Activated T-cell treated with anti-CD3 and anti-CD28 coated beads for 4 hours (primary cell): ENCODE results near the gene VWA5A.
"Not testable (repeated sequence)": the region's sequence is repeated elsewhere in the genome, so short reads cannot be mapped to it uniquely, and the experiment has no call there.

Source experiments
- DNase-seq: peaks from one replicate; pipeline ENCODE4 v3.0.0-alpha.2; 2020

The VWA5A gene

DNA sequence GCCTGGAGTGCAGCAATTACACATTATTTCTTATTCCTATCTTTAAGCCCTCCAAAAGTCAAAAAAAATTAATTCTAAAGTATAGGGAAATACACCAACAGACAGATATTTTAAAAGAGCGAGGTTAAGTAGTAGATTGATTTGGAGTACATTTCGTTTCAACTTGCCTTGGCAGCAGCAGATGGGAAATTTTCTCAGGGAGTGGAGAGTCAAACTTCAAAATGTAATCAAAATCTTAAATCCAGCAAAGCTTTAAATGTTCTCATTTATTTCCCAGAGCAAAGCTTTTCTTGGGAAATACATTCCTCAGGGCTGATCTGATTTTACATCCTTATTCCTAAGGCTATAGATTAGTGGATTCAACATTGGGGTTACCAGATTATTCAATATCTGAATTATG is 21.9 kb upstream of the VWA5A start:
- DNase-seq, result no peak

DNA sequence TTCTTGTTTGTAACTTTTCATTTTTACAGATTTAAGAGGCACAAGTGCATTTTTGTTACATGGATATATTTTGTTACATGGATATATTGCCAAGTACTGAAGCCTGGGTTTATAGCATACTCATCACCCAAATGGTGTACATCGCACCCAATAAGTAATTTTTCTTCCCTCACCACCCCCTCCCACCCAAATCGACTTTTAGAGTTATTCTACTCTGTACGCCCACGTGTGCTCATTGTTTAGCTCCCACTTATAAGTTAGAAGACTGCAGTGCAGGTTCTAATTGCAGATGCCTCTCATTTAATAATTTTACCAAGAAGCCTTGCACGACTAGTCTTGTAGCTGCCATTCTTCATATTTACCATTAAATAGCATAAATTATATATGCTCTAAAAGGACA is 20.5 kb upstream of the VWA5A start:
- no peak for DNase-seq

DNA sequence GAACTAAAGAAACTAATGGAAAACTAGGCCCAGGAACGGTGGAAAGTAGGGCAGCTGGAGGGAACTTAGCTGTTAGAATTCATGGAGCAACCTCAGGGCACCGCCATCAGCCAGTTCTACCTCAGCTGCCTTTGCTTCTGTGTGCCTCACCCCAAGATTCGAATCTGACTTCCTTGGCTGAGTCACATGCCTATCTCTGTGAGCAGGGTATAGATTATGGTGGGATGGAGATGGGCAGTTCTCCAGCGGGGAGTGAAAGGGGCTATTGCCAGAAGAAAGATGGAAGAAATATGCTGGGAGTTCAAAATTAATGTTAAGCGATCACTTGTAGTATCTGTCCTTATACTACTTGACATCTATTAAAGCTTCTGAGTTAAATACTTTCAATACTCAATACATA is 18.9 kb upstream of the VWA5A start:
- no peak for DNase-seq

DNA sequence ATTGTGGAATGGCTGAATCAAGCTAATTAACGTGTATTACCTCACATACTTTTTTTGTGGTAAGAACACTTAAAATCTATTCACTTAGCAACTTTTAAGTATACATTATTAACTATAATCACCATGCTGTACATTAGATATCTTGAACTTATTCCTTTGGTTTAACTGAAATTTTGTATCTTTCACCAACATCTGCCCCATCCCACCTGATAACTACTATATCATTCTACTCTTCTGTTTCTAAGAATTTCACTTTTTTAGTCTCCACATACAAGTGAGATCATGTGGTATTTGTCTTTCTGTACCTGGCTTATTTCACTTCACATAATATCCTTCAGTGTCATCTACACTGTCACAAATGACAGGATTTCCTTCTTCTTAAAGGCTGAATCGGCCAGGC is 17.1 kb upstream of the VWA5A start:
- DNase-seq, result no peak

DNA sequence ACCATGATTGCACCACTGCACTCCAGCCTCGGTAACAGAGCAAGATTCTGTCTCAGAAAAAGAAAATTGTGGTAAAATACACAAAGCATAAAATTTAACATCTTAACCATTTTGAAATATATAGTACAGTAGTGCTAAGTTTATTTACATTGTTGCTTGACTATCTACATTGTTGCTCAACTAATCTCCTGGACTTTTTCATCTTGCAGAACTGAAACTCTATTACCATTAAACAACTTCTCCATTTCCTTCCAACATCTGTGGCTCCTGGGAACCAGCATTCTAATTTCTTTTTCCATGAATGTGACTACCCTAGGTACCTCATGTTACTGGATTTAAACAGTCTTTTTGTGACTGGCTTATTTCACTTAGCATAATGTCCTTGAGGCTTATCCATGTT is 13.5 kb upstream of the VWA5A start:
- no peak for DNase-seq

DNA sequence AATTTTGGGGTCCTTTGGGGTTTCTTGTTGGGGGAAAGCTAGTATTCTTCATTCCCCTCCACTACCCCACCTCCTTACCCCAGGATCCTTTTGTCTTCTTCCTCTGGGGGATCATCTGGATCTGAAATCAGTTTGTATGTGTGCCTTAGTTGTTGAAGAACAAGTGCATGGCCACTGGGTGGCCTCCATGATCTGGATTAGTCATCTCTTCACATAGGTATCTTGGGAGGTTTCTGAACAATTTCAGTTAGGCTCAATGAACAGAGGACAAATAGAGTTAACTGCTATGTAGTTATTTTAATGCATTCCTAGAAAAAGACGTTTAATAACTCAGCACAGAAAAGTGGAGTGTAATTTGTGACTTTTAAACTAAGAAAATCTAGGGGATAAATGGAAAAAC is 7.1 kb upstream of the VWA5A start:
- DNase-seq, result no peak

DNA sequence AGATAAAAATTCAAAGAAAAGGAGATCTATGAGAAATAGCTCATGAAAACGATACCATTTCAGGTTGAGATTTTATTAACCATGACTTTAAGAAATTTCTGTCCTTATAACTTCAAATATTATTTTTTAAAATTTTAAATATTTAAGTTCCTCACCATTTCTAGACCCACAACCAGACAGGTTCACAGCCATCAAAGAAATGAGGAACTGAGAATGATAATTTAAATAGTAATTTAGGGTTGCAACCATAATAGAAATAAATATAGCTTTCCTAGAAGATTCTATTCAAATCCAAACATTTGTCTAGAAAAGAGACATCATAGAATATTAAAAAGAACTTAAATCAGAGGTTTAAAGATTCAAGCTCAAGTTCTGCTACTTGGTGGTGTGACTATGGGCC is 5.9 kb upstream of the VWA5A start:
- DNase-seq, result no peak

DNA sequence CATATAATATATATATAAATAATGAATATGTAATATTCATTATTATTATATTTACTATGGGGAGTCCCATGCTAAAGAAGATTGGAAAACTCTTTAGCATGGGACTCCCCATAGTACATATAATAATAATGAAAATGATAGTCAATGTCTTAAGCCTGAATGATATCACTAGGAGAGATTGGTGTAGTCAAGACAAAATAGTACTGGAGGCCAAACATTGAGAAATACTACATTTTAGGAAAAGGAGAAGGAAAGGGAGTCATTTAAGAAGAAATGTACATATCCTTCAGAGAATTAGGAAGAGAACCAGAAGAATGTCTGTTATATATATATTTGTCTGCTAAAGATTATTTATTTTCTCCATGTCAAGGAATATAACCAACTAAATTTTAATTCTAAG is 5.0 kb upstream of the VWA5A start:
- DNase-seq, result no peak

DNA sequence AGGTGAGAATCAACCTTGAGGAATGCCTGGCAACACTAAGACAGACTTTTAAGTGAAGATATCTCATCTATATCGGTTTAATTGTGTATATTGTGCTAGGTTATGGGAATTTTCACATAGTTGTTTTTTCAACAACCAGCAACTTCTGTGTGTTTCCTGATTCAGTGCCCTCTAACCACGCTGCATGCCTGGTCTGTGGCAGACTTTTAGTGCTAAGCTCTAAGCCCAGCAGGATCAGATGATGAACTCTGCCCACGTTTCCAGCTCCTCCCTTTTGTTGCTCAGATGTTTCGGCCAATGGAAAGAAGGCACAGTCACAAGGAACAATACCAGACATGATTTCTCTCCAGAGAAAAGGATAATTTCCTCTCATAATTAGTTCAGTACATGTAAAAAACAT is 1.4 kb upstream of the VWA5A start:
- no peak for DNase-seq

DNA sequence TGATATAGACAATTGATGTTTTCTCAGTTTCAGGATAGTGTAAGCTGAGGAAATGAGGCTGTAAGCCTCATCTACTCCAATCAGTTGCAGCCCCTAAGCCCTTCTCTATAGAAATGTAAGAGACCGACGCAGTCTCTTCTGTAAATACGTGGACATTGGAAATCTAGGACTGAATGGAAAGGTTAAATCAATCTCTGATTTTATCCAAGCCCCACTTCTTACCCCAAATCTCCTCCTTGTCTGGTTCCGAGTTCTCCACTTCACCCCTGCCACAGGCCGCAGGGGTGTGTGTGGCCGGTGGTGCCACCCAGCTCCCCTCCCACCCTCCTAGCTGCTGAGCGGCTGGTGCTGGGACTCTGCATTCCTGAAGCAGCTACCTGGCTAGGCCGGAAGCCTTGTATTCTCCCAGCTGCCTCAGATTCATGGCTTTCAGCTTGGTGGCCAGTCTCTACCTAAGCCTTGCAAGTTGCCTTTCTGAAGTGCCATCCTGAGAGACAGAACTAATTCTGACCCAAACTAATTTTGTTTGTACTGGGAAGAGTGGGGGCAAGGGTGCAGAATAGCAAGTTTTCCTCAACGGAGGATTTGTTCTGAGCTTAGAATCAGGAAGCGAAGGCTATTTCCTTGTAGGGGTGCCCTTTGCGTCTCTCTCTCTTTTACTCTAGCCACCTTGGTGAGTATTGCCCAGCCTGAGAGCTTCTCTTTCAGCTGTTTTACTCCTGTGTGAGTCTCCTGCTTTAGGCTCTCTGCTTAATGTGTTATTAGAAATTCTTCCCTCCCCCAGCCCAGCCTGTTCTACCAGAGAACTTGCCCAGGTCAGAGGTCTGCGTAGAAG is 749 bp downstream of the VWA5A start:
- no peak for DNase-seq

DNA sequence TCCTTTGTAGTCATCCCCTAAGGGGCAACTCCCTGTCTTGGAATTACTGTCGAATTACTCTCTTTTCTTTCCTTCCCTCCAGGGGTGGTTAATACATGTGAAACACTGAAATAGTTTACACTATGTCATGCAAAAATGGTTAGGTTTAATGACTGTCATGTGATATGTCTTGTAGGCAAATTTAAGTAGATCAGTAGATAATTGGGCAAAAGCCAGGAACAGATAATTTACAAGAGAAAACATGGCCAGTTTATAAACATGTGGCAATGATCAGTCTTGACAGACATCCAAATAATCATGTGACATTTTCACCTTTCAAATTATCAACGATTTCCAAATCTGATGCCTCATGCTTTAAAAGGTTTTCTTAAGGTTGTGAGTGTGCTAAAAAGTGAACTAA is 3.9 kb downstream of the VWA5A start:
- no peak for DNase-seq

DNA sequence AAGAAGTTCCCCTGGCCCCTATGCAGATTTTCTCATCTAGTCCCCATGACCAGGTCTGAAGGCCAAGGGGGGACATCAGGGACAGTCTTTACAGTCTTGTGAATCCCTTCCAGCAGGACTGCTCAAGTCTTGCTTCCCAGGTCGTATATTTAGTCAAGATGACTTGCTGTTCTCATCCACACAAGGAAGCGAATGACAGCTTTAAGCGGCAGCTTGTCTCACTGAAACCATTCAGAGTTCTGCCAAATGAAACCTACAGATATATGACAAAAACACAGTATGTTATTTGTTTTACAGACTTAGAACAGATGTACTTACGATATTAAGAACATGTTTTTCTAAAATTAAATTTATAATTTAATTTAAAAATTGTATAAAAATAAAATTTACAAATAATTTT is 5.6 kb downstream of the VWA5A start:
- no peak for DNase-seq

DNA sequence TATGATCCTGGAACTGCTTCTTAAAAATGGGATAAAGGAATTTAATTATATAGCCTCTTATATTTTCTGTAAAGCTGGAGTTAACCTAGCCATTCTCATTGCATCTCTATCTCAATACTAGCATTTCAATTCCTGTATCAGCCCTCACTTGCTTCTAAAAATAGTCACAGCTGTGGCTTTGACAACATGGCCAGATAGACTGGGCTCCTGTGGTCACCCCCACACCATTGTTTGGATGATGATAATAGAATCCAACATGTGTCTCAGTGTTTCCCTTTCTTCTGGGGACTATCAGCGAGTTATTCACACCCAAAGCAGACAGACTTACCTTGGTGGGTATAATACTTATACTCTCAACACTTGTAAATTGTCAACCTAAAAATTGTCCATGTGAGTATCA is 6.9 kb downstream of the VWA5A start:
- DNase-seq, result no peak

DNA sequence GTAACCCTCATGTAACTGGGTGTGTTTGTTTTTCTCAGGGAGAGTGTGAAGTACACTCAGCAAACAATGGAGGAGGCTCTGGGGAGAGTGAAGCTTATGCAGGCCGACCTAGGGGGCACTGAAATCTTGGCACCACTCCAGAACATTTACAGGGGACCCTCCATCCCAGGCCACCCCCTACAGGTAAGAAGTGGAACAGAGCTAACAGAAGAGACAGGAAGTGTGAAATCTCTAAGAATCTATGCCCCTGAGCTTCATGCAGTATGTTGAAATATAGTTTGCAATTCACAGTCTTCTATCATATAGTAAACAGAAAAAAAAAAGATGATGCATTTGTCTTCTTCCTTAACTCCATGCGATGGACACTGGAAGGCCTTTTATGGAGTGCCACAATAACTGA is 8.4 kb downstream of the VWA5A start:
- DNase-seq, result no peak

DNA sequence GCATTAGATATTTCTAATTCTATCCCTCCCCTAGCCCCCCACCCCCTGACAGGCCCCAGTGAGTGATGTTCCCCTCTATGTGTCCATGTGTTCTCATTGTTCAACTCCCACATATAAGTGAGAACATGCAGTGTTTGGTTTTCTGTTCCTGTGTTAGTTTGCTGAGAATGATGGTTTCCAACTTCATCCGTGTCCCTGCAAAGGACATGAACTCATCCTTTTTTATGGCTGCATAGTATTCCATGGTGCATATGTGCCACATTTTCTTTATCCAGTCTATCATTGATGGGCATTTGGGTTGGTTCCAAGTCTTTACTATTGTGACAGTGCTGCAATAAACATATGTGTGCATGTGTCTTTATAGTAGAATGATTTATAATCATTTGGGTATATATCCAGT is 11.9 kb downstream of the VWA5A start:
- not testable (repeated sequence) for DNase-seq

DNA sequence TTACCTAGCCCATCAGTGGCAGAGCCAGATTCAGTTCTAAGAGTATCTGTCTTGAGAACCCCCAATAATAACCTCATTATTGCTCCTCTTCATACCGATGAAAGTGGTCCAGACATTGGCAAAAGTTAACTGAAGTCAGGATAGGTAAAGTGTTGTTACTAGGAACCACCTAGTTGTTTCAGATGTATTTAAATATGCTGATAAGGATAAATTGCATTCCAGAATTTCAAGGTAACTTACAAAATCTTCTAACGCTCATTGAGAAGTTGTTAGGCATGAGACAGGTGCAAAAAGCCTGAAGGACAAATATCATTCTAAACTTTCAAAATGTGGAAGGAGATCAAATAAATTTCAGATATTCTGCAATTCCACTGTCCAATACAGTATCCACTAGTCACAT is 27.8 kb downstream of the VWA5A start:
- no peak for DNase-seq

DNA sequence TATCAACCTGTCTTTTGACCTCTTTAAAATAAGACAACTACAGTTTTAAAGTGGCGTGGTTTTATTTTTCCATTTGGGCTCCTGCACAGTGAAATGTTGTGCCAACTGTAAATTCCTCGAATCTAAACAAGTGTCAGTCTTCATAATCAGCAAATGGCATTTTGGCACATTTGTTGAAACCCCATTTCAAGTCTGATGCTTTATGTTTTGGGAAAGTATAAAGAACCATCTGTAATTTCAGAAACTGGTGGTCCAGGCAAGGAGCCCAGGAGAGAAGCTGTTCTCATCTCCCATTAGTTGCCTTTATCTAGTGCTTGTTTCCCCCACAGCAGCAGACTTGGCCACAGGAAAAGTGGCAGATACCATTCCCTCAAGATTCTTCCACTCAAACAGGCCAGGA is 32.7 kb downstream of the VWA5A start:
- no peak for DNase-seq

DNA sequence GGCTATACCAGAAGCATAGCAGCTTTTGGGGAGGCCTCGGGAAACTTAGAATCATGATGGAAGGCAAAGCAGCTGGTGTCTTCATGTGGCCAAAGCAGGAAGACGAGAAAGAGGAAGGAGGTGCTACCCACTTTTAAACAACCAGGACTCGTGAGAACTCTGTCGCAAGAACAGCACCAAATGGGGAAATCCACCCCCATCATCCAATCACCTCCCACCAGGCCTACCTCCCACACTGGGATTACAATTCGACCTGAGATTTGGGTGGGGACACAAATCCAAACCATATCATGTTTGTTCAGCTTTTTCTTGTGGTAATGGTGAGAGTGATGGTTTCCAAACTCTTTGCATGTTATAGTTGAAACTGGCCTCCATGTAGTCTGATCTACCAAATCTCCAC is 35.4 kb downstream of the VWA5A start:
- no peak for DNase-seq

DNA sequence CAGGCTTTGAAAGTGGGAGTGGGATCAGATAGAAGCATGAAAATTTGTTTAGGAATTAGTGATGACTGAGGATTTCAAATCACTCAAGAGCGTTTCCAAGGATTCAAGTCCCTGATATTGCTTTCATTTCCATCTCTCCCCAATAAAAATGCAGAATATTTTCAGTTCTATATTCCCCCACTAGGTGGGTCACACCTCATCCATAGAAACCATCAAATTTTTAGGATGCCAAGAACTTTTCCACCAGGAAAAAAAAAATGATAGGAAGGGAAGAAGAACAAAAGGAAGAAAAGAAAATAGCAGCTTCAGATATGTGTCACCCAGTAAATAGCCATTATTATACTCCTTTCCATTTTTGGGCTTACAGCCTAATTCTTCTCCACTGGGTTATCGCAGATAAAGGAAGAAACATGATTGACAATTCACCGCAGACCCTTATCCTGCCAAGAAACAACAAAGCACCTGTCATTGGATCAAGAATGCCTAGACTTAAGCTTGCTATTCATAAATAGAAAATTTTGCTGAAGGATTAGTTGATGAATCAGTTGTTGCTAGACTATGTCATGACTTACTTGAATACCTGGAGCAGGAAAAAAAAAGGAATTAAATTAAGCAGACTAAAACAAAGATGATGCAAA is 37.6 kb downstream of the VWA5A start:
- DNase-seq, result no peak

DNA sequence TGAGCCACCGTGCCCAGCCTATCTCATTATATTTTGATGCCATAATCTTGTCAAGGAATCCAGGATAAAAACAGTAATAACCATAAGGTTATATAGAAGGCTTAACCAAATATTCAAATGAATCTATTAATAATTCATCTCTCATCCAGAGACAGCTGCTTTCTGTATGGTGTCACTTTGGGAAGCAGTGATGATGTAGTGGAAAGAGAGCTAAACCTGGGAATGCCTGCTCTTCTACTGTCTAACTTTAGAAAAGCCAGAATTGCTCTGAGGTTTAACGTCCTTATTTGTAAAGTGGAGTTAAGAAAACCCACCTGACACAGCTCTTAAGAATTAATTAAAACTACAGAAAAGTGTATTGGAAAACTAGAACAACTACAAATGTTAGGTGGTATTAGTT is 38.6 kb downstream of the VWA5A start:
- DNase-seq, result no peak

DNA sequence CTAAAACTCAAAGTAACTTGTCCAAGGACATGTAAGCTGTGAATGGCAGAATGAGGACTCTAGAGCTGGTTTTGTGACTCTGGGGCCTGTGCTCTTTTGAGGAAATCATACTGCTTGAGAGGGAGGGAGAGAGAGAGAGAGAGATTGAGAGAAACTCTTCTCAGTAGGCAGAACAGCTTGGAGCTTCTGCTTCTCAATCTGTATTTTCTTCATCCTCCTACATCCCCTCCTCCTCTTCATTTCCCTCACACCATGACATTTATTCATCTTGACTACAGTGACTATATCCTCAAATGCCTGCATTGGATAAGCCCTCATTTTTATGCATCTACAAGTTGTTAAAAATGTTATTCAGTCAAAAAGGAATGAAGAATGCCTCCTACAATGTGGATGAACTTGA is 44.2 kb downstream of the VWA5A start:
- no peak for DNase-seq

DNA sequence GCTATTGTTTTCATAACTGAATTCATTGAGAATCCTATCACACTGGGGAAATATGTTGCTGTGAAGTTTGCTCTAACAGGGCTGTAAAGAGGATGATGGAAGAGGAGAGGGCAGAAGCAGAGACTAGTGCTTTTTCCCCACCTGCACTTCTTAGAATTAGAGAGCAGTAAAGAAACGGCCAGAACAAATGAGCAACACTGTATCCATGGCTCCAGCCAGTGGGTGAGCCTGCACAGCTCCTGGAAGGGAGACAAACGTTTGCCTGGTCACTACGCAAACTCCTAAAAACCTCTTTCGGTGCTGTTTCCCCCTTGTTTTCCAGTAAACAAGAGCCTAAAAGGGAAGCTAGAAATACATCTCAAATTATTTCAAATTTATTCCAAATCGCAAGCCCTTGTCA is 45.7 kb downstream of the VWA5A start:
- no peak for DNase-seq

DNA sequence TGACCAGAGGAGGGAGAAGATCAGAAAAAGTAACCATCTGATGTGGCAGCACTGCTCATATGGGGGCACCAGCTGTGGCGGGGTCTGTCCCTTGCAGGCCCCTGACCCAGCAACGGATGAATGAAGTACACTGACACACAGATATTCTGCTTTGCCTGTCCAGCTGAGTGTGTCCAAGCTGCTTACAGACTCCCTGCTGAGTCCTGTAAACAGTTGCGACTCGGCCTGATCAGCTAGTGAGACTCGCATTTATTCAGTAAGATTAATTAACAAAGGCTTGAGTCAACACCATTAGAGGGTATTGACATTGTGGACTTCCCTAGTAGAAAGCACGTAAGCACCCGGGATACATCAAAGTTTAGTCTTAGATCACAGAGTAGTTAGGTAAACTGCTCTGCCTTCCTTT is 52.6 kb downstream of the VWA5A start:
- no peak for DNase-seq

DNA sequence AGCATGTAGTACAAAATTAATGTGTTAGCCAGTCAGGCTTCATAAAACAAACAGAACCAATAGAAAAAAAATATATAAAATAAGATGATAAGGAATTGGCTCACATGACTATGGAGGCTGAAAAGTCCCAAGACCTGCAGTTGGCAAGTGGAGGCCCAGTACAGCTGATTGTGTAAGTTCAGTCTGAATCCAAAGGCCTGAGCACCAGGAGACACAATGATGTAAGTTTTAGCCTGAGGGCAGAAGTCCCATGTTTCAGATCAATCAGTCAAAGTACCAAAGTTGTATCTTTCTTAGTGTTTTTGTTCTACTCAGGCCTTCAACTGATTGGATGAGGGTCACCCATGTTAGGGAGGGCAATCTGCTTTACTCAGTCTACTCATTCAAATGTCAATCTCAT is 53.5 kb downstream of the VWA5A start:
- no peak for DNase-seq

DNA sequence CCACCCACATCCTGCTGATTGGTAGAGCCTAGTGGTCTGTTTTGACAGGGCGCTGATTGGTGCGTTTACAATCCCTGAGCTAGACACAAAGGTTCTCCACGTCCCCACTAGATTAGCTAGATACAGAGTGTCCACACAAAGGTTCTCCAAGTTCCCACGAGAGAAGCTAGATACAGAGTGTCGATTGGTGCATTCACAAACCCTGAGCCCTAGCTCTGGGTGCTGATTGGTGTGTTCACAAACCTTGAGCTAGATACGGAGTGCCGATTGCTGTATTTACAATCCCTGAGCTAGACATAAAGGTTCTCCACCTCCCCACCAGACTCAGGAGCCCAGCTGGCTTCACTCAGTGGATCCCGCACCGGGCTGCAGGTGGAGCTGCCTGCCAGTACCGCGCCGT is 55.1 kb downstream of the VWA5A start:
- DNase-seq, result not testable (repeated sequence)
